Suprapubic skin (tissue), 3 donors: ENCODE results near the gene ASB3.

Experiments
- CTCF ChIP-seq, 2 donors: fragments of 200-600 bp in 1 of 2; fragments of 450-650 bp in 1 of 2; sonication (generic) in 1 of 2; IDR thresholded peaks; one replicate each; pipeline ENCODE4 v1.5.1; 2016 to 2019; ENCODE audit warnings: antibody characterized with exemption in 2 of 2, mild to moderate bottlenecking in 1 of 2, moderate library complexity in 1 of 2
- POLR2A ChIP-seq, 2 donors: fragments of 450-650 bp; IDR thresholded peaks; one replicate each; pipeline ENCODE4 v1.6.1; 2017; ENCODE audit warnings: antibody characterized with exemption in 2 of 2, mild to moderate bottlenecking in 2 of 2, moderate library complexity in 2 of 2

DNA sequence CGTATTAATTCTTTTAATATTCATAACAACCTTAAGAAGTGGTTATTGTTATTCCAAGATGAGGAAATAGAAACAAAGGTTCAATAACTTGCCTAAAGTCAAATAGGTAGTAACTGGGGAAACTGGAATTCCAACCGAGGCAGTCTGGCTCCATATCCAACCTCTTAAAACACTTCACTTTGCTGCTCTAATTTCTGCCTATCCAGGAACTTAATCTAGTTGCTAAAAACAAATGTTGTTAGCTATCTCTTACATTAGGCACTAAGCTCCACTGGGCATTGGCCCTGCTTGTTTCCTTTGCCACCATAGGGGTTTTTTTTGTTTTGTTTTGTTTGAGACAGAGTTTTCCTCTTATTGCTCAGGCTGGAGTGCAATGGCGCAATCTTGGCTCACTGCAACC, 24.8 kb upstream of the ASB3 start:
- TF ChIP-seq CTCF (IDR thresholded peaks at IDR 0.05) (no peak), POLR2A (IDR thresholded peaks at IDR 0.05) (no peak)
